Stimulated activated CD8-positive, alpha-beta memory T cell treated with anti-CD3 and anti-CD28 coated beads, Interleukin-12 subunit alpha, Interleukin-12 subunit beta, amount 100 ng/mL, for 24 hours (primary cell): Measurements from ENCODE around the gene CBFA2T2.
"Not testable (repeated sequence)": the region's sequence is repeated elsewhere in the genome, so short reads cannot be mapped to it uniquely, and the experiment has no call there.

Experiments used
- DNase-seq: peaks from one replicate; pipeline ENCODE4 v3.0.0-alpha.2; 2020; ENCODE audit errors: extremely low read depth

CBFA2T2 gene

DNA sequence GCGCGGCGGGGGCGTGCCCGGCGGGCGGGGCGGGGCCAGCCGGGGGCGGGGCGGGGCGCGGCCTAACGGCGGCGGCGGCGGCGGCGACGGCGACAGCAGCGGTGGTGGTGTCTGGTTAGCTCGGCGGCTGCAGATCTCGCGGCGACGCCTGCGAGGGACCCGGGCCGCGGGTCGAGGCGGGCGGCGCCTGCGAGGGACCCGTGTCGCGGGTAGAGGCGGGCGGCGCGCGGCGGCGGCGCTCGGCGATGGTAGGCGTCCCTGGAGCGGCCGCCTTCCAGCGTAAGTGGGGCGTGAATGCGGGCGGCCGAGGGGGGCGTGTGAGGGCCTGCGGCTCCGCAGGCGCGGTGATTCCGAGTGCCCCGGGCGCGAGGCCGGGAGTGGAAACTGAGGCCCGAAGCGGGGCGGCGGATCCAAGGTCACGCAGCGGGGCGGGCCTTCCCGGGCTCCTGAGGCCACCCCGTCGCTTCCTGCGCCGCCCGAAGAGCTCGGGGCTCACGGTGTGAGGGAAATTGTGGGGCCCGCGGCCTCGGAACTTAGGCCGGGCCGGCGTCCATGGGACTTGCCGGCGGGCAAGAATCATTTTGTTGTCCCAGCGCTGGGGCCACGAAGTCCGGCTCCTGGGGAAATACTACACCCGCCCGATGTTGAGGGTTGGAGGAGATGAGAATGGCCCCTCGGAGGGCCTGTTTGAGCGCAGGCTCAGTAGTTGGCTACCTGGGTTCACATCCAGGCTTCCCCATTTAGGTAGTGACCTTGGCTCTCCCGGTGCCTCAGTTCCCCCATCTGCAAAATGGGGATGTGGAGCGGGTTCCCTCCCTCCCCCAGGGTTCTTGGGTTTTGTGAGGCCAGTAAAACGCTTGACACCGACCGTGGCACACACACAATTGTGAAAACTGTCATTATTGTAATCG lies at the start of gene CBFA2T2:
Gene CBFA2T2, plus strand, starts transcription at position 74 of the 911 bp plus-strand sequence. Its CDS starts 172 bp downstream, at position 246.
- no peak for DNase-seq

DNA sequence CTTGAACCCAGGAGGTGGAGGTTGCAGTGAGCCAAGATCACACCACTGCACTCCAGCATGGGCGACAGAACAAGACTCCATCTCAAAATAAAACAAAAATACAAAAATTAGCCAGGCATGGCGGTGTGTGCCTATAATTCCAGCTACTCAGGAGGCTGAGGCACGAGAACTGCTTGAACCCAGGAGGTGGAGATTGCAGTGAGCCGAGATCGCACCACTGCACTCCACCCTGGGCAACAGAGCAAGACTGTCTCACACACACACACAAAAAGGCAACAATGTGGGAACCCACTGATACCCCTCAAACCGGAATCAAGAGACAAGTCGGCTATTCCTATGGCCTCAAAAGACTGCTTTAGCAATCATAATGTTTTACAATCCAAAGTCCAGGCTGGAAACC lies 49.3 kb upstream of the CBFA2T2 start:
- not testable (repeated sequence) for DNase-seq

DNA sequence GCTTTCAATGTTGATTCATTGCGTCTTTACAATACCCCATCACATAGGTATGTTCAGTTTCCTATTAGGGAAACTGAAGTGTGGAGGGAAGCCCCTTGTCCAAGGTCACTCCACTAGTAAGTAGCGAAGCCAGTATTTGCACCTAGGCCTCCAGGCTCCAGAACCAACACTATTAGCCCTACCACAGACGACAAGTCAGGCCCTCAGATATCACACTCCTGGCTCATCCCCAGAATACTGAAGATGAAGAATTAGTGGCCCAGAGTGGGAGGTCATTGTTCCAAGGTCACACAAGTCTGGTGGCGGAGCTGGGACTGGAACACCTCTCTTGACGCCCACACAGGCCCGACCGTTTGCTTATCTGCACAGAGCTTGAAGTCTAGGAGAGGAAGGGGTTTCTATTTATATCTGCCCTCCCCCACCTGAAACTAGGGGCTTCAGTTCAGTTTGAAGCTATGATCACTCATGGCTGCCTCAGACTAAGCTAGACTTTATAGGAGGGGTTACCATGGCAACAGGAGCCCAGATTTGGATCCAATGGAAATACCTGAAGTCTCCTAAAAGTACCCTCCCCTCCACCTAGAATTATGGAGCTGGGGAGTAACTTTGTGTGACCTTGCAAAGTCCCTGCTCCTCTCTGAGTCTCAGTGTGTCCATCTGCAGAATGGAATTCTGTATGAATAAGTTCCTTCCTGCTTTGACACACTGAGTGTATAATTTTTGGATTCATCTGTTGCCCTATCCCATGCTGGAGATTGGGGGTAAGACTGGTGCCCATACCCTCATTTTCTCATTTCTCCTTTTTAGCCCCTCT lies 48.5 kb upstream of the CBFA2T2 start:
- DNase-seq, result no peak

DNA sequence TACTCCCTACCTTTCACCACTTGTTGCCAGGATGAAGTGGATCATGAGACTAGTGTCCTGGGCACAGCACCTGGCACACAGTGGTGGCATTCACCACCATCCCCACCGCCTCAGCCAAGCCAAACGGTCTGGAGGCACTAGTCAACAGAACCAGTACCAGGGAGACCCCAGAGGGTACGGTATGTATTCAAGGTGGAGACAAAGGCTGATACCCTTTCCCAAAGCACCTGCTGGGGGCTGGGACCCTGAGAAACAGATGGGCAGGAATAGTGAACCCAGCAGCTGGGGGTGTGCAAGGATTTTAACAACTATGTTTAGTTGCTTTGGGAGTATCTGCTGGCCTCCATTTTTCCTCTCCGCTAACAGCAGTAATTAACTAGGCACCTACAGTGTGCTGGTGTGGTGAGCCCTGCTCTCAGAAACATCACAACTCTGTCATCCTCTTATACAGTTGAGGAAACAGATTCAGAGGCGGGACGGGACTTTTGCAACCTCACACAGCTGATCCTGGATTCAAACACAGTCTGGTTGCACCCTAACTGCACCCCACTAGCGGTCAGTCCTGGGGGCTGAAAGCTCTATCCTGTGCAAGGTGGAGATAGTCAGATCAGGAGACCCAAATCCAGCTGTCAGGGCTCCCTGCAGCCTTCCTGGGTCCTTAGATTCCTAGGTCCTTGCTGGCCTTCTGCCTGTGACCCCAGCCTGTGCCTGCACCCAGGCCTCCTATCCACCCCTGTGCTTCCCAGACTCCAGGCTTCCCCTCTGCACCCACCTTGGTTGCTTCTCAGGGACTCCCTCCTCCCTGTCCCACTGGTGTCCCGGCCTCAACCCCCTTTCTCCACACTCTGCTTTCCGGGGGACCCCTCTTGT lies 47.5 kb upstream of the CBFA2T2 start:
- DNase-seq, result no peak

DNA sequence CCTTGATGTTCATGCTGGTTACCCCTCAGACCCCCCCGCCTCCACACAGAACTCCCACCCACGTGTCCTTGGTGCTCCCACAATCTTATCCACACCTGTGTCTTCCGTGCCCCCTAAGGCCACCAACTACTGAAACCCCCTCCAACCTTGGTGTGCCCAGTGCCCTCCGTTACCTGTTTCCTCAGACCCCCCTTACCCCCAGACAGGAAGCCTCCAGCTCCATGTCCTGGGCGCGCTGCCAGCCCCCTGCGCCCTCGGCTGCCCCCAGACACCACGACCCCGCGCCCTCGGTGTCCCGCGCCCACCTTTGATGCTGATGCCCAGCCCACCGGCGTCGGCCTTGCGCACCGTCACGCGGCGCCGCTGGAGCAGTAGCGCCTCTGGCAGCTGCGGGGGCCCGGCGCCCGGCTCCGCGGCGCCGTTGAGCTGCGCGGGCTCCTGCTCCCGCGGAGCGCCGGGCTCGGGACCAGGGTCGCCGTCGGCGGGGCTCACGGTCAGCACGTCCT lies 46.8 kb upstream of the CBFA2T2 start:
- DNase-seq, result no peak

DNA sequence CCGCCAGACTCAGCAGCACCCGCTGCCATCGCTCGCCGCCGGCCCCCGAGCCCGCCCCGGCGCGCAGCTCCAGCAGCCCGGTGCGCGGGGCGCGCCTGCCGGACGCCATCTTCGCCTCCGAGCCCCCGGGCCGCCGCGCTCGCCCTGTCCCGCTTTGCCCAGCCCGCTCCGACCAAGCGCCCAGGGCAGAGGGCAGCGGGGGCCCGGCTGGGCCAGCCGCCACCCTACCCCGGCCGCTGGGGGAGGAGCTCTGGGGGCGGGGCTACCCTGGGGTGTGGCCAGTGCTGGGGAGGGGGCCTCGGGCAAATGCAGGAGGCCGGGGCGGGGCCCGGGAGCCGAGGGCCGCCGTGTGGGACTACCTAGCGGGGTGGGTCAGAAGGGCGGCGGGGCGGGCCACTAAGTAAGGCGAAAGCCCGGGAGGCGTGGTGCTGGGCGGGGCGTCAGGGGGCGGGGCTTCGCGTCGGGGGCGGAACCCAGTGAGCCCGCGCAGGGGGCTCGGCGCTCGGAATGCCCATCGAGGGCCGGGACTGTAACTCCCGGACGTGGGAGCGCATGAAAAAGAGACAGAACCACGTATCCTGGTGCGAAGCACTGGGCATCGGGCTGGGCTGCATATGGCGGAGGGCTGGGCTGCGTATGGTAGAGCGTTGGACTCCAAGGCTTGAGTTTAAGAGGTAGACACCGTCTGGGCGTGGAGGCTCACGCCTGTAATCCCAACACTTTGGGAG lies 46.2 kb upstream of the CBFA2T2 start, which contains the start of gene SNTA1:
Gene SNTA1, minus strand, starts transcription at position 252 of the 728 bp plus-strand sequence. Its CDS starts 143 bp downstream, at position 109.
- peak; percentile 73 for DNase-seq

DNA sequence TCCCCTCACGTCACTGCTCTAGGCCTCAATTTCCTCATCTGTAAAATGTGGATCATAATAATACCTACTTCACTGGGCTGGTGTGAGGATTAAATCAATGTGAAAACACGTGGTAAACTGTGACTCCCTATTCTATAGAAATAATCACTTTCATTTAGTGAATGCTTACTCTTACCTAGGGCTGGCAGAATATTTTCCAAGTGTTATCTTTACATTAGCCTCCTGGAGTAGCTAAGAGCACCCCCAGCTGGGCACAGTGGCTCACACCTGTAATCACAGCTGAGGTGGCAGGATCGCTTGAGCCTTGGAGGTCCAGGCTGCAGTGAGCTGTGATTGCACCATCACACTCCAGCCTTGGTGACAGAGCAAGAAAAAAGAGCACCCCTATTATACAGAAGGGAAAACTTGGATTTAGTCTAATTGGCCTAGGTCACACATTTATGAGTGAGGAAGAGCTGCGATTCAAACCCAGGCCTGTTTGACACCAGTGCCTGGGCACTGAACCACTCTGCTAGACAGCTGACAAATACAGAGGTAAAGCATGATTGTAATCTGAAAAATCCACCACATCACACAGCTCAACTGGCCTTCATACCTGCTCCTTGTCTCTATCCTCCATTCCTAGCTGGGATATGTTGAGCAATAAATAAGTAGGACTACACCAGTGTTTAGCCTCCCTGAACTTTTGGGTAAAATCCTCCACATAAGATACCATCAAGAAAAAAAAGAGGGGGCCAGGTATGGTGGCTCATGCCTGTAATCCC lies 44.9 kb upstream of the CBFA2T2 start:
- DNase-seq, result no peak

DNA sequence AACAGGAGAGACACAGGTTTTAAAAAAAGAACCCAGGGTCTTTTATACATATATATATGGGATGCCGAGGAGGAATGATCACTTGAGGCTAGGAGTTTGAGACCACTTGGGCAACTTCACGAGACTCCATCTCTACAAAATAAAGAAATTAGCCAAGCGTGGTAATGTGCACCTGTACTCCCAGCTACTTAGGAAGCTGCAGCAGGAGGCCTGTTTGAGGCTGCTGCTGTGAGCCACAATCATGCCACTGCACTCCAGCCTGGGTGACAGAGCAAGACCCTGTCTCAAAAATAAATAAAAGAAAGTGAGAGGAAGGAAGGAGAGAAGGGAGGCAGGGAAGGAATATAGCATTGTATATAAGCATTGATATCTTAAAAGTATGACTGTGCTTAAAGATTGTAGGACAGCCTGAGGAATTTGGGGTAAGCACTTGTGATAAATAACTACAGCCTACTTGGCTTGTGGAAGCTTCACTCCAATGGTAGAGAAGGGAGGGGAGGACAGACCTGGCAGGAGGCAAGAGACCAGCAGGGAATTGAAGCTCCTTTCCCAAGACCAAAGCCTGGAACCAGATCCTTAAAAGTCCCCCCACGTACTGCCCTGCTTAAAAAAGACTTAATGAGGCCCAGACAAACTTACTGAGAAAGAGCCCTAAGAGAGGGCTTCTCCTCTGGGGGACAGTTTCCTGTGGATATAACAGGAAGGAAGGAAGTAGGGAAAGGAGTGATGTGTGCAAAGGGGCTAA lies 43.8 kb upstream of the CBFA2T2 start:
- no peak for DNase-seq

DNA sequence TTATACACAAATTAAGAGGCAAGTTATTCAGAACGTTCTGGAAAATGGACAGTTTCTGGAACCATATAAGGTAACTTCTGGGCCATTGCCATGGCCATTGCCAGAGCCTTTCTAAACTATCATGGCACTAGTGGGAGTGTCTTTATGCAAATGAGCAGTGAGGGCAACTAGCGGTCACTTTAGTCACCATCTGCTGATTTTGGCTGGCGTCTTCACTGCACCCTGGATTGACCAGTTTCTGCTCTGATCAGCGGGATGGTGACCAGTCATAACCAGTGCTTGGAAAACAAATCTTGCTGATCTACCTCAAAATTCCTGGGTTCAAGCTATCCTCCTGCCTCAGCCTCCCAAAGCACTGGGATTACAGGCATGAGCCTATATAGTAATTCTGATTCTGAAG lies 39.0 kb upstream of the CBFA2T2 start:
- no peak for DNase-seq

DNA sequence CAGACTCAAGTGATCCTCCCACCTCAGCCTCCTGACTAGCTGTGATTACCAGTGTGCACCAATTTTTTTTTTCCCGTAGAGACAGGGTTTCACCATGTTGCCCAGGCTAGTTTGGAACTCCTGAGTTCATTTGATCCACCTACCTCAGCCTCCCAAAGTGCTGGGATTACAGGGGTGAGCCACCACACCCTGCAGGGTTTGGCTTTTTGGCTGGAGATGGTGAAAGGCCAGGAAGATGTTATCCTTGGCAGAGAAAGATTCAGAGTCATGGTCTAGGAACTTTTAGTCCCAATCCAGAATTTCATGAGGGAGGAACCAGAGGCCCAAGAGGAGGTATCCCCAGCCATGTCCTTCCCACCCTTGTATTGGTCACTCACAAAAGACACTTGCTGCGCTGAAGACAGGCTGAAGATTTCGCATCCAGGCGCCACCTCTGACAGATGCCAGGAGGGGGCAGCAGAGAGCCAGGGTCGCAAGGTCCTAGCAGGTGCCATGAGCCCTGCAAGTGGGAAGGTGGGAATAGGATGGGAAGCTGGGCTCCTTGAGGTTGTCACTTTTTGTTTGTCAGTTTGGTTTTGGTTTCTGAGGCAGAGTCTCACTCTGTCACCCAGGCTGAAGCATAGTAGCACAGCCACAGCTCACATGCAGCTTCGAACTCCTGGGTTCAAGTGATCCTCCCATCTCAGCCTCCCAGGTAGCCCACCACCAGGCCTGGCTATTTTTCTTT lies 32.8 kb upstream of the CBFA2T2 start:
- peak; percentile 31 for DNase-seq

DNA sequence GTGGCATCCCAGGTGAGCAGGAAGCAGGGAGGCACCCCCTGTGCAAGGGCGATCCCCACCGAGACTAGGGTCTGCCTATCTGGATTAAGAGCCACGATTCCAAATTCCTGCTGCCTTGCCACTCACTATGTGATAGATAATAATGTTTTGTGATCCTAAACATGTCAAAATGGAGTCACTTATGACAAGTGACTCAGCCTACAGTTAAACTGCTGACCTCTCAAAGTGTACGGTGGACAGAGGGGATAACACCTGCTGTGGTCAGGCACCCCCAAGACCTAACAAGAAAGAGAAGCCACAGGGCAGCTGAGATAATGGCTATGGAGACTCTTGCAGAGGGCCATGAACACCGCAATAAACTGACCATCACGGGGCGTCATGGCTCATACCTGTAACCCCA lies 30.3 kb upstream of the CBFA2T2 start:
- no peak for DNase-seq

DNA sequence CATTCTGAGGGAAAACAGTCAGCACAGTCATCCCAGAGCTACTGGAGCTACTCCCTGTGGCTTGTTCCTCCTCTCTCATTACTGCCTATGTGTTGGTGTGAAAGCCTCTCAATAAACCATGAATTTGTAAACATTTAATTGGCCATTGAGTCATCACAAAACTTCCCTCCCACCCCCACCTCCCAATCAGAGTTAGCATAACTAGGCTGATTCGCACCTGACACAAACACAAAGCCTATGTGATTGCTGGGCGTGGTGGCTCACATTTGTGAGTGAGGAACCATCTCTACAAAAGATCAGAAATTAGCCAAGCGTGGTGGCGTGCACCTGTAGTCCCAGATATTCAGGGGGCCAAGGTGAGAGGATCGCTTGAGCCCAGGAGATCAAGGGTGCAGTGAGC lies 29.2 kb upstream of the CBFA2T2 start:
- DNase-seq, result no peak

DNA sequence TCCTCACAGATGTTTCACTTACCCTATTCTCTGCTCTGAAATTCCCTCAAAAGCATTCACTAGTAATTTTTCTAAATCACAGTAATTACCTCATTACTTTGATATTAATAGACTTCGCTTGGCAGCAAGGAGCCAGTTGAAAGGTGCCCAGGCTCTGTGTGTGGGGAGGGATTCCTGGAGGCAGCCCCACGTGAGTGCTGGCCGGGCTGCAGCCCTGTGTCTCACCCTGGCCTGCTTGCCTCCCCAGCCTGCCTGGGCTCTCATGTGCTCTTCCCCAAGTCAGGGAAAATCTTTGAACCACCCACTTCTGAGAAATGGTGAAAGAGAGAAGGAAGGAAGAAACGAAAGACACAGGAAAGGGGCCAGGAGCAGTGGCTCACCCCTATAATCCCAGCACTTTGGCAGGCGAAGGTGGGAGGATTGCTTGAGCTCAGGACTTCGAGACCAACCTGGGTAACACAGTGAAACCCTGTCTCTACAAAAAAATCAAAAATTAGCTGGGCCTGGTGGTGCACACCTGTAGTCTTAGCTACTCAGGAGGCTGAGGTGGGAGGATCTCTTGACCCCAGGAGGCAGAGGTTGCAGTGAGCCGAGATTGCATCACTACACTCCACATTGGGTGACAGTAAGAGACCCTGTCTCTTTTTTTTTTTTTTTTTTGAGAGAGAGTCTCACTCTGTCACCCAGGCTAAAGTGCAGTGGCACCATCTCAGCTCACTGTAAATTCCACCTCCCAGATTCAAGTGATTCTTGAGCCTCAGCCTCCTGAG lies 26.4 kb upstream of the CBFA2T2 start:
- DNase-seq, result no peak

DNA sequence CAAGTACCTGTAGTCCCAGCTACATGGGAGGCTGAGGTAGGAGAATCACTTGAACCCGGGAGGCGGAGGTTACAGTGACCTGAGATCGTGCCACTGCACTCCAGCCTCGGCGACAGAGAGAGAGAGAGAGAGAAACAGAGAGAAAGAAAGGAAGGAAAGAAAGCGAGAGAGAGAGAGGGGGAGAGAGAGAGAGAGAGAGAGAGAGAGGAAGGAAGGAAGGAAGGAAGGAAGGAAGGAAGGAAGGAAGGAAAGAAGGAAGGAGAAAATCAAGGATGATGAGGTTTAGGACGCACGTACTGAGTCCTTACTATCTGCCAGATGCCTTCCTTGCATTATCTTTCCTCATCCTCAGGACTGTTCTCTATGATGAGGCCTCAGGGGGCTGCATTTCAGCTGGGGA lies 25.1 kb upstream of the CBFA2T2 start:
- DNase-seq, result not testable (repeated sequence)

DNA sequence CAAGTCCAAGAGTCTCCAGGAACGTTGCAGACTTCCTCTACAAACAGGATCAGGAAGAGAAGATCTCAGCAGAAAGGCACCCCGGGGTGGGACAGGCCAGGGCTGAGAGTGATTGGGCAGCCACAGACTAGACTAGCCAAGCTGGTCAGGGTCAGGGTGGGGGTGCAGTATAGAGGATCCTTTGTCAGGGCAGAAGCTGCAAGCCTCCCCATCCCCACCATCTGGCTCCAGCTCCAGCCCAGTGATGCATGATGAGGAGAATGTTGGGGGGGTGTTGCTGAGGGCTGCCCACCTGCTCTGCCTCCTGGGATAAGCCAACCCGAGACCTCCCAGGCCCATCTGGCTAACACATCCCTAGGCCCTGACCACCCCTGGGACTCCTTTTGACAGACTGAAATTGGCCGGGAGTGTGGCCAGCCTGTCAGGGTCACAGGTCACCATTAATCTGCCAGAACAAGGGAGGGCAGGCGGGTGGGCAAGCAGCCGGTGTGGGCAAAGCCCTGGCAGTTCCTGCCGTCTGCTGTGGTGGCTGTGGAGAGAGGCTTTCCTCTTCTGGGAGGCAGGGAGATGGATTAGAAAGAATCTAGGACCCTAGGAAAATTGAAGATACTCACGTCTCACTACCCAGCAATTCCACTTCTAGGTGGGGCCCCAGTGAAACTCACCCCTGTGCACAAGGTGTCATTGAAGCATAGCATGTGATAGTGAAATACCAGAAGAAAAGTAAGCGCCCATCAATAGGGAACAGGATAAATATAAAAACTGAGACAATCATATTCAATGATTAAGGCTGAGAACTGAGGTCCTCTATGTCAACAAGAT lies 24.2 kb upstream of the CBFA2T2 start:
- DNase-seq, result no peak

DNA sequence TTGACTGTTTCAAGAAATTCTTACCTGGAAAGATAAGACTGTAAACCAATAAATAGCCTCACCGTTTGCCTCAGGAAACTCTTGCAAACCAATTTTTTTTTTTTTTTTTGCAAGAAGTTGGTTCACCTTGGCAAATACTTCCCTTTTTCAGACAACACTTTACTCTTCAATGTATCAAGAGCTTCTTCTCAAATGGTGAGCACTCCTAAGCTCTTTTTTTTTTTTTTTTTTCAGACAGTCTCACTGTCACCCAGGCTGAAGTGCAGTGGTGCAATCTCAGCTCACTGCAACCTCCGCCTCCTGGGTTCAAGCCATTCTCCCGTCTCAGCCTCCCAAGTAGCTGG lies 23.6 kb upstream of the CBFA2T2 start:
- DNase-seq, result no peak

DNA sequence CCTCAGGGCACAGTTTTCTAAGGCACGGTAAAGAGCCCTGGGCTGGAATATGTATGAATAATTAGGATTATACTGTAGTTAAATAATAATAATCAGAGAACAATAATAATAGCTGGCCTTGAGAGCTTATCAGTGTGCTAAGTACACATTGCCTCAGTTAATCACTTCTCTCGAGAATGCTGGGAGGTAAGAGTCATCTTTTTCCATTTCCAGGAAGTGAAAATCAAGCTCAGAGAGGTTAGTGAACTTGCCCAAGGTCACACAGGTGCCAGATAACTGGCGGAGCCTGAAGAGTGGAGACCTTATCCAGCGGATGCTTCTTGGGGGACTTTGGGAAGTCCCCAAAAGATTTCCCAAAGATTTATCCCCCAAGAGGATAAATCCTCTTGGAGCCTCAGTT lies 19.4 kb upstream of the CBFA2T2 start:
- DNase-seq, result no peak
